Suprapubic skin (tissue), 3 donors: ENCODE measurements around the gene TBC1D16.

ENCODE experiments used
- POLR2A ChIP-seq, 2 donors: fragments of 450-650 bp; IDR thresholded peaks; one replicate each; pipeline ENCODE4 v1.6.1; 2017; ENCODE audit warnings: antibody characterized with exemption in 2 of 2, mild to moderate bottlenecking in 2 of 2, moderate library complexity in 2 of 2
- TF ChIP-seq, protein P1 (sequence below), 2 donors: fragments of 200-600 bp in 1 of 2; fragments of 450-650 bp in 1 of 2; sonication (generic) in 1 of 2; IDR thresholded peaks; one replicate each; pipeline ENCODE4 v1.5.1; 2016 to 2019; ENCODE audit warnings: antibody characterized with exemption in 2 of 2, mild to moderate bottlenecking in 1 of 2, moderate library complexity in 1 of 2

DNA sequence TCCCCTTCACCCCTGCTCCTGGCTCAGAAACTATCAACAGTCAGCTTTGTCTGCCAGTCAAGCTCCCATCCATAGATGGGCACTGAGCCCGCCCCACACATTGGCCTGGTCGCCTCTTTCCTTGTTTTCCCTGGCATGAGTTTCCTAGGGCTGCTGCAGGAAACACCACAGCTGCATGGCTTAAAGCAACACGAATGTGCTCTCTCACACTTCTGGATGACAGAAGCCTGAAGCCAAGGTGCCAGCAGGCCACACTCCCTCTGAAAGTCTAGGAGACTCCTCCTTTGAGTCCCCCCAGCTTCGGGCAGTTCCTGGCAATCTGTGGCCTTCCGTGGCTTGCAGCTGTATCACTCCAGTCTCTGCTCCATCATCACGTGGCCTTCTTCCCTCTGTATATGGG is 69.9 kb downstream of the TBC1D16 start:
- TF ChIP-seq, protein P1, sequence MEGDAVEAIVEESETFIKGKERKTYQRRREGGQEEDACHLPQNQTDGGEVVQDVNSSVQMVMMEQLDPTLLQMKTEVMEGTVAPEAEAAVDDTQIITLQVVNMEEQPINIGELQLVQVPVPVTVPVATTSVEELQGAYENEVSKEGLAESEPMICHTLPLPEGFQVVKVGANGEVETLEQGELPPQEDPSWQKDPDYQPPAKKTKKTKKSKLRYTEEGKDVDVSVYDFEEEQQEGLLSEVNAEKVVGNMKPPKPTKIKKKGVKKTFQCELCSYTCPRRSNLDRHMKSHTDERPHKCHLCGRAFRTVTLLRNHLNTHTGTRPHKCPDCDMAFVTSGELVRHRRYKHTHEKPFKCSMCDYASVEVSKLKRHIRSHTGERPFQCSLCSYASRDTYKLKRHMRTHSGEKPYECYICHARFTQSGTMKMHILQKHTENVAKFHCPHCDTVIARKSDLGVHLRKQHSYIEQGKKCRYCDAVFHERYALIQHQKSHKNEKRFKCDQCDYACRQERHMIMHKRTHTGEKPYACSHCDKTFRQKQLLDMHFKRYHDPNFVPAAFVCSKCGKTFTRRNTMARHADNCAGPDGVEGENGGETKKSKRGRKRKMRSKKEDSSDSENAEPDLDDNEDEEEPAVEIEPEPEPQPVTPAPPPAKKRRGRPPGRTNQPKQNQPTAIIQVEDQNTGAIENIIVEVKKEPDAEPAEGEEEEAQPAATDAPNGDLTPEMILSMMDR (IDR thresholded peaks at IDR 0.05) = no peak
- no peak for TF ChIP-seq POLR2A (IDR thresholded peaks at IDR 0.05)
